K562 (cell line): ENCODE measurements around the gene ATOH8. TPM values are rescaled to one million over a fixed set of nuclear protein-coding genes. Genes with fewer than 3 reads are reported as not detected.

Source experiments
- ATAC-seq: fragments of 200-7000 bp; cut with Tn5 transposase; 3 replicates; pipeline ENCODE4 v1.9.1; 2020; ENCODE audit warnings: moderate library complexity
- BruUV-seq: library from RNA; stranded (reverse); fragments of 400-500 nt; replicated peaks from 2 replicates; lab custom pipeline; 2021; lab: Mats Ljungman, UMichigan
- CTCF ChIA-PET: fragments of 300-600 bp; formaldehyde crosslinking; extraction: SDS; loops from one replicate; lab custom pipeline; 2021; ENCODE audit warnings: low intra/inter-chr PET ratio; lab: Yijun Ruan, JAX
- POLR2A ChIA-PET: fragments of 300-600, 350-650 bp; sonication (Branson Sonifier 250); formaldehyde crosslinking; extraction: SDS; loops from one replicate; lab custom pipeline; 2021; ENCODE audit warnings: antibody characterized with exemption, inconsistent platforms; lab: Yijun Ruan, JAX
- DNase-seq, 4 experiments: peaks; one replicate each; pipeline versions ENCODE4 v3.0.0 to v3.0.0-alpha.2; 2011 to 2018; ENCODE audit warnings: low spot score in 3 of 4, mixed read lengths in 3 of 4; ENCODE audit errors: extremely low read depth in 1 of 4
- FAIRE-seq: peaks from 2 replicates; lab custom pipeline; 2011; peaks lifted over from hg19 to GRCh38; lab: Jason Lieb, UNC
- H2AFZ ChIP-seq: 2 replicates; pipeline ENCODE4 v1.6.0; 2011; ENCODE audit warnings: low read depth, low read length, control low read depth, inconsistent platforms
- H3K27ac ChIP-seq: fragments of 200-600 bp; 3 replicates; pipeline ENCODE4 v1.8.0; 2011; ENCODE audit warnings: low read depth, mild to moderate bottlenecking, control low read depth, inconsistent platforms, low read length, moderate library complexity, mixed read lengths; ENCODE audit errors: extremely low read depth
- H3K27me3 ChIP-seq, 2 experiments: fragments of 300-600 bp in 1 of 2; 2 replicates in 1 of 2; 3 replicates in 1 of 2; pipeline versions ENCODE4 v1.6.0 to v1.8.0; 2011; ENCODE audit warnings: inconsistent platforms in 2 of 2, low read length in 2 of 2, mild to moderate bottlenecking in 1 of 2, mixed read lengths in 1 of 2, moderate library complexity in 1 of 2; ENCODE audit not compliant: control insufficient read depth in 2 of 2, insufficient read depth in 2 of 2
- H3K36me3 ChIP-seq: fragments of 300-600 bp; 3 replicates; pipeline ENCODE4 v1.8.0; 2011; ENCODE audit warnings: mild to moderate bottlenecking, low read length, inconsistent platforms; ENCODE audit not compliant: control insufficient read depth, insufficient read depth
- H3K4me1 ChIP-seq, 2 experiments: fragments of 200-600 bp in 1 of 2; replicated peaks in 1 of 2; 2 replicates in 1 of 2; 3 replicates in 1 of 2; pipeline versions ENCODE4 v1.5.1 to v1.8.0; 2011; ENCODE audit warnings: inconsistent platforms in 2 of 2, low read length in 2 of 2, mild to moderate bottlenecking in 1 of 2, mixed read lengths in 1 of 2, moderate library complexity in 1 of 2; ENCODE audit not compliant: control insufficient read depth in 2 of 2, insufficient read depth in 2 of 2
- H3K4me2 ChIP-seq: 2 replicates; pipeline ENCODE4 v1.6.1; 2011; ENCODE audit warnings: low read length, control low read depth, inconsistent platforms, mixed read lengths; ENCODE audit not compliant: insufficient read depth
- H3K4me3 ChIP-seq: fragments of 200-600 bp; sonication (generic), shearing (Covaris generic); 2 replicates; pipeline ENCODE4 v1.5.1; 2016; ENCODE audit warnings: control low read depth, inconsistent platforms
- H3K79me2 ChIP-seq: fragments of 200-600 bp; 3 replicates; pipeline ENCODE4 v1.8.0; 2011; ENCODE audit warnings: low read length, inconsistent platforms; ENCODE audit not compliant: control insufficient read depth, insufficient read depth
- H3K9ac ChIP-seq, 2 experiments: 2 replicates each; pipeline versions ENCODE4 v1.6.0 to v1.6.1; 2011; ENCODE audit warnings: low read depth in 2 of 2, low read length in 2 of 2, control low read depth in 1 of 2, inconsistent platforms in 1 of 2, mild to moderate bottlenecking in 1 of 2, mixed read lengths in 1 of 2; ENCODE audit not compliant: insufficient read depth in 1 of 2
- H3K9me1 ChIP-seq: one replicate; pipeline ENCODE4 v1.6.0; 2011; ENCODE audit warnings: inconsistent platforms, mild to moderate bottlenecking, low read length, moderate library complexity; ENCODE audit not compliant: control insufficient read depth, insufficient read depth
- H3K9me3 ChIP-seq: replicated peaks from 2 replicates; pipeline ENCODE4 v1.5.1; 2011; ENCODE audit warnings: low read depth, low read length, inconsistent platforms; ENCODE audit not compliant: control insufficient read depth, insufficient read depth
- H4K20me1 ChIP-seq: replicated peaks from 2 replicates; pipeline ENCODE4 v1.6.1; 2011; ENCODE audit warnings: low read length, inconsistent platforms, mixed read lengths; ENCODE audit not compliant: control insufficient read depth, insufficient read depth
- FOXA1 ChIP-seq: fragments of 450-650 bp; IDR thresholded peaks from 2 replicates; pipeline ENCODE4 v1.6.1; 2016; ENCODE audit warnings: mild to moderate bottlenecking, borderline replicate concordance
- HEY1 ChIP-seq: fragments of 250-450 bp; sonication (Bioruptor Pico); IDR thresholded peaks from 2 replicates; pipeline ENCODE4 v1.5.0; 2020; ENCODE audit warnings: mild to moderate bottlenecking, moderate library complexity, borderline replicate concordance
- PRMT5 ChIP-seq: sonication (generic); formaldehyde crosslinking; IDR thresholded peaks from 2 replicates; pipeline ENCODE4 v1.5.0; 2020; ENCODE audit warnings: missing genetic modification reagents
- STAG1 ChIP-seq: sonication (generic); formaldehyde crosslinking; IDR thresholded peaks from 2 replicates; pipeline ENCODE4 v1.5.0; 2020; ENCODE audit warnings: missing genetic modification reagents, borderline replicate concordance
- ZNF124 ChIP-seq: sonication (generic); formaldehyde crosslinking; IDR thresholded peaks from 2 replicates; pipeline ENCODE4 v1.8.1; 2022; ENCODE audit warnings: missing genetic modification reagents
- ZNF143 ChIP-seq: sonication (generic); formaldehyde crosslinking; IDR thresholded peaks from 2 replicates; pipeline ENCODE4 v1.9.0; 2022; ENCODE audit warnings: mild to moderate bottlenecking, missing genetic modification reagents
- ZNF184 ChIP-seq: sonication (generic); formaldehyde crosslinking; IDR thresholded peaks from 2 replicates; pipeline ENCODE4 v1.5.0; 2020; ENCODE audit warnings: missing genetic modification reagents
- ZNF316 ChIP-seq: fragments of 450-650 bp; IDR thresholded peaks from 2 replicates; pipeline ENCODE4 v1.6.1; 2016
- ZNF584 ChIP-seq: fragments of 200-800 bp; sonication (Bioruptor generic); IDR thresholded peaks from 2 replicates; pipeline ENCODE4 v1.6.1; 2016; ENCODE audit warnings: low read depth, mild to moderate bottlenecking, missing genetic modification characterization, missing compliant biosample characterization
- WGBS: fragments of 100-300 bp; shearing (Covaris generic); methylation state at CpG from one replicate; pipeline ENCODE4 v1.1.6; 2016; ENCODE audit warnings: low coverage, mixed read lengths; ENCODE audit not compliant: insufficient coverage; ENCODE audit errors: missing lambda C conversion rate; 5-methylcytosine and 5-hydroxymethylcytosine counted together
- in situ Hi-C: fragments of 300-500 bp; cut with MboI; formaldehyde crosslinking; loops from 4 replicates; pipeline ENCODE4 v1.15.0; 2018; ENCODE audit warnings: inconsistent platforms, mixed read lengths
- intact Hi-C: fragments of 100-400 bp; cut with micrococcal nuclease; formaldehyde crosslinking; loops from 2 replicates; pipeline ENCODE4 v1.14.2; 2022
- polyA plus RNA-seq, 8 experiments: library from polyadenylated mRNA; depleted of rRNA in 4 of 8; stranded (reverse) in 5 of 8; unstranded in 3 of 8; fragments of >200 nt; fragmentation: Nextera tagmentation in 2 of 8; fragmentation: Illumina TruSeq in 1 of 8; extraction: Ambion mirVana in 2 of 8; extraction: Trizol in 1 of 8; gene quantifications; 2 replicates each; pipeline versions ENCODE4 v1.2.1 to v1.2.3, GENCODE V29; 2011 to 2014; ENCODE audit warnings: inconsistent platforms in 1 of 8, missing spikeins in 1 of 8
- total RNA-seq, 7 experiments: library from RNA; depleted of rRNA in 6 of 7; stranded (reverse); fragments of >200 nt in 6 of 7; fragmentation: Illumina TruSeq in 2 of 7; extraction: Trizol in 2 of 7; gene quantifications; 2 replicates each; pipeline versions ENCODE4 v1.2.1 to v1.2.3, GENCODE V29; 2011 to 2021; ENCODE audit warnings: low replicate concordance in 1 of 7
- TF ChIP-seq, protein P1 (sequence below): fragments of 250-450 bp; sonication (Bioruptor Pico); IDR thresholded peaks from 2 replicates; pipeline ENCODE4 v1.5.0; 2021
- TF ChIP-seq, protein P2 (sequence below): sonication (generic); formaldehyde crosslinking; IDR thresholded peaks from 2 replicates; pipeline ENCODE4 v1.8.1; 2023; ENCODE audit warnings: mild to moderate bottlenecking, missing genetic modification reagents
- TF ChIP-seq, protein P3 (sequence below): sonication (generic); IDR thresholded peaks from 2 replicates; pipeline ENCODE4 v1.6.1; 2016
- TF ChIP-seq, protein P4 (sequence below), 2 experiments: fragments of 450-650 bp; IDR thresholded peaks; 2 replicates each; pipeline ENCODE4 v1.6.1; 2016
- TF ChIP-seq, protein P5 (sequence below): conservative IDR thresholded peaks from 2 replicates; pipeline ENCODE4 v1.6.1; 2011; ENCODE audit warnings: low read depth, mild to moderate bottlenecking, low read length; ENCODE audit not compliant: control insufficient read depth

The ATOH8 gene
- total and polyA plus RNA-seq, 9 of the 15 experiments (the other 6 are each of a cell fraction or from before 2014, with no cell fraction given), result not detected

DNA sequence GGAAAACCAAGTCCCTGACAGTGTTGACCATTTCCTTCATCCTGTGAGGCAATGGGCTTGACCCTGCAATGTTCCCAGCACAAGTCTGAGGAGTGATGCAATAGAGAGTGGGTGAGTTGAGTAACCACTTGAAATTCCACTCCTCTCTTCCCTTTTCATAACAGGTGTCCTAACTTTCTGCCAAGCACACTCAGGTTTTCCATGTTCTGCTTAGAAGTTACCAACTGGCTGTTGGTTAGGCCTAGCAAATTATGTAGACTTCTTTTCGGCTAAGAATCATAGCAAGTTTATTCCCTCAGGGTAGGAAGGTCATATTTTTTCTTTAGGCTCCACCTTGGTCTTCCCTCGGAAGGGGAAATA, 48.1 kb upstream of the ATOH8 start:
- WGBS, result 44% methylated on average over 2 of the region's 2 CpGs
- ATAC-seq, result peak; percentile 47
- Histone ChIP-seq H3K9me1 (no peaks in the 10 kb centered on the region), H3K27me3 (peaks cover 0 to 9% of the 10 kb centered on the region in 2 experiments; a peak in 2 of 5 replicates), H3K79me2 (no peaks in the 10 kb centered on the region), H3K9me3 (no peaks in the 10 kb centered on the region), H2AFZ (no peak overlapping the region), H3K4me2 (no peak overlapping the region), H4K20me1 (no peaks in the 10 kb centered on the region), H3K4me3 (no peak overlapping the region), H3K4me1 (peaks cover under 1 to 22% of the 10 kb centered on the region in 2 experiments; a peak in 4 of 5 replicates), H3K27ac (no peak overlapping the region), H3K36me3 (no peaks in the 10 kb centered on the region), H3K9ac (no peak overlapping the region; a peak in 1 of 4 replicates)
- no peak for DNase-seq
- intact Hi-C loops, result loop anchor here (2.0 to 5.0 kb wide), 2 partner anchors 69 to 288 kb away; partner anchors contain the start of gene SH2D6
- in situ Hi-C loops, result no loop called here
- ChIA-PET POLR2A (interaction anchor here (0.6 to 1.6 kb wide), 3 partner anchors 9 to 100 kb away, joined by 3 to 4 read pairs (median 4); no protein-coding TSS in a partner anchor), CTCF (interaction anchor here (0.6 to 1.0 kb wide), 2 partner anchors 26 to 536 kb away, joined by 3 to 5 read pairs; no protein-coding TSS in a partner anchor)
- no TSS peak for BruUV-seq
- no peak for FAIRE-seq
- TF ChIP-seq, protein P1, sequence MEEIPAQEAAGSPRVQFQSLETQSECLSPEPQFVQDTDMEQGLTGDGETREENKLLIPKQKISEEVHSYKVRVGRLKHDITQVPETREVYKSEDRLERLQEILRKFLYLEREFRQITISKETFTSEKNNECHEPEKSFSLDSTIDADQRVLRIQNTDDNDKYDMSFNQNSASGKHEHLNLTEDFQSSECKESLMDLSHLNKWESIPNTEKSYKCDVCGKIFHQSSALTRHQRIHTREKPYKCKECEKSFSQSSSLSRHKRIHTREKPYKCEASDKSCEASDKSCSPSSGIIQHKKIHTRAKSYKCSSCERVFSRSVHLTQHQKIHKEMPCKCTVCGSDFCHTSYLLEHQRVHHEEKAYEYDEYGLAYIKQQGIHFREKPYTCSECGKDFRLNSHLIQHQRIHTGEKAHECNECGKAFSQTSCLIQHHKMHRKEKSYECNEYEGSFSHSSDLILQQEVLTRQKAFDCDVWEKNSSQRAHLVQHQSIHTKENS (CRISPR knock-in tag), result no peak
- TF ChIP-seq, protein P2, sequence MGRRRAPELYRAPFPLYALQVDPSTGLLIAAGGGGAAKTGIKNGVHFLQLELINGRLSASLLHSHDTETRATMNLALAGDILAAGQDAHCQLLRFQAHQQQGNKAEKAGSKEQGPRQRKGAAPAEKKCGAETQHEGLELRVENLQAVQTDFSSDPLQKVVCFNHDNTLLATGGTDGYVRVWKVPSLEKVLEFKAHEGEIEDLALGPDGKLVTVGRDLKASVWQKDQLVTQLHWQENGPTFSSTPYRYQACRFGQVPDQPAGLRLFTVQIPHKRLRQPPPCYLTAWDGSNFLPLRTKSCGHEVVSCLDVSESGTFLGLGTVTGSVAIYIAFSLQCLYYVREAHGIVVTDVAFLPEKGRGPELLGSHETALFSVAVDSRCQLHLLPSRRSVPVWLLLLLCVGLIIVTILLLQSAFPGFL (CRISPR knock-in tag), result no peak
- TF ChIP-seq ZNF143 (no peak), PRMT5 (CRISPR knock-in tag) (no peak), ZNF584 (CRISPR knock-in tag) (peak; percentile 78), ZNF184 (CRISPR knock-in tag) (no peak), HEY1 (CRISPR knock-in tag) (no peak), ZNF316 (no peak), FOXA1 (no peak), ZNF124 (no peak), STAG1 (no peak)
- TF ChIP-seq, protein P3, sequence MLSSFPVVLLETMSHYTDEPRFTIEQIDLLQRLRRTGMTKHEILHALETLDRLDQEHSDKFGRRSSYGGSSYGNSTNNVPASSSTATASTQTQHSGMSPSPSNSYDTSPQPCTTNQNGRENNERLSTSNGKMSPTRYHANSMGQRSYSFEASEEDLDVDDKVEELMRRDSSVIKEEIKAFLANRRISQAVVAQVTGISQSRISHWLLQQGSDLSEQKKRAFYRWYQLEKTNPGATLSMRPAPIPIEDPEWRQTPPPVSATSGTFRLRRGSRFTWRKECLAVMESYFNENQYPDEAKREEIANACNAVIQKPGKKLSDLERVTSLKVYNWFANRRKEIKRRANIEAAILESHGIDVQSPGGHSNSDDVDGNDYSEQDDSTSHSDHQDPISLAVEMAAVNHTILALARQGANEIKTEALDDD, result no peak
- TF ChIP-seq, protein P4, sequence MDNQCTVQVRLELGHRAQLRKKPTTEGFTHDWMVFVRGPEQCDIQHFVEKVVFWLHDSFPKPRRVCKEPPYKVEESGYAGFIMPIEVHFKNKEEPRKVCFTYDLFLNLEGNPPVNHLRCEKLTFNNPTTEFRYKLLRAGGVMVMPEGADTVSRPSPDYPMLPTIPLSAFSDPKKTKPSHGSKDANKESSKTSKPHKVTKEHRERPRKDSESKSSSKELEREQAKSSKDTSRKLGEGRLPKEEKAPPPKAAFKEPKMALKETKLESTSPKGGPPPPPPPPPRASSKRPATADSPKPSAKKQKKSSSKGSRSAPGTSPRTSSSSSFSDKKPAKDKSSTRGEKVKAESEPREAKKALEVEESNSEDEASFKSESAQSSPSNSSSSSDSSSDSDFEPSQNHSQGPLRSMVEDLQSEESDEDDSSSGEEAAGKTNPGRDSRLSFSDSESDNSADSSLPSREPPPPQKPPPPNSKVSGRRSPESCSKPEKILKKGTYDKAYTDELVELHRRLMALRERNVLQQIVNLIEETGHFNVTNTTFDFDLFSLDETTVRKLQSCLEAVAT (IDR thresholded peaks at IDR 0.05), result no peak
- TF ChIP-seq, protein P5, sequence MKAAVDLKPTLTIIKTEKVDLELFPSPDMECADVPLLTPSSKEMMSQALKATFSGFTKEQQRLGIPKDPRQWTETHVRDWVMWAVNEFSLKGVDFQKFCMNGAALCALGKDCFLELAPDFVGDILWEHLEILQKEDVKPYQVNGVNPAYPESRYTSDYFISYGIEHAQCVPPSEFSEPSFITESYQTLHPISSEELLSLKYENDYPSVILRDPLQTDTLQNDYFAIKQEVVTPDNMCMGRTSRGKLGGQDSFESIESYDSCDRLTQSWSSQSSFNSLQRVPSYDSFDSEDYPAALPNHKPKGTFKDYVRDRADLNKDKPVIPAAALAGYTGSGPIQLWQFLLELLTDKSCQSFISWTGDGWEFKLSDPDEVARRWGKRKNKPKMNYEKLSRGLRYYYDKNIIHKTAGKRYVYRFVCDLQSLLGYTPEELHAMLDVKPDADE, result no peak
